ENCODE results near the gene ASB4.

- TF ChIP-seq CTCF (IDR thresholded peaks at IDR 0.05; ENCODE audit: low read depth, low read length) (no peak), EZH2phosphoT487 (IDR thresholded peaks at IDR 0.05; ENCODE audit: low read depth) (no peak)
Measured at GRCh38 chr7:95536656-95537311, 51.0 kb downstream of the ASB4 start.

Measured in OCI-LY3 (cell line).